ENCODE measurements around the gene SLC29A1.

Gene SLC29A1

DNA sequence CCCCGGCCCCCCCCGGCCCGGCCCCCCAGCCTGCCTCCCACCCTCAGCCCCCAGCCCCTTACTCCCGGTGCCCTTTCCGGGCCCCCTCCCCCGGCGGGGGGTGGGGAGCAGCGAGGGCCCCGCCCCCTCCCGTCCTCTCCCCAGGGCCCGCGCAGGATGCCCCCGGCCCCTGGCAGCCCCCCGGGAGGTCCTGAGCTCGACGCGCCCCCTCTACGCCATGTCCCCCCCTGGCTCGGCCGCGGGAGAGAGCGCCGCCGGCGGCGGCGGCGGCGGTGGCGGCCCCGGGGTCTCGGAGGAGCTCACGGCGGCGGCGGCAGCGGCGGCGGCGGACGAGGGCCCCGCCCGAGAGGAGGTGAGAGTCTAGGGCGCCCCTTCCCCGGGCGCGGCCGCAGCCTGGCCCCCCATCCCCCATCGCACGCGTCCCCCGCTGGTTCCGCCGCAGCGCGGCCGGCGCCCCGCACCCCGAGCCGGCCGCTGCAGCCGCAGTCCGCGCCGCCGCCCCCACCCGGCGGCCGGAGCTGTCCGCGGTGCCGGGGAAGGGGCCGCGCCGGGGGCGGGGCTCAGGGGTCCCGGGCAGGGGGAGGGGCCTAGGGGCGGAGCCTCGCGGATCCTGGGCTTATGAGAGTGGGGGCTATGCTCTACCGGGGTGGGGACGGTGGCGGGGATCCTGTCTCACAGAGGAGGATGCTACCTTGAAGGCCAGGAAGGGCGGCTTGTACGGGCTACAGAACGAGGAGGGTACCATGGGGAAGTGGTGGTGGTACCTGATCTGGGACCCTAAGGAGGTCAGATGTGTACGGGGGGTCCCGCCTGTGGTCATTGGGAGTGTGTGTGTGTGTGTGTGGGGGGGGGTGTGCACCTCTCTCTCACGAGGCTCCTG, 47.4 kb downstream of the SLC29A1 start:
- no peak for DNase-seq

DNA sequence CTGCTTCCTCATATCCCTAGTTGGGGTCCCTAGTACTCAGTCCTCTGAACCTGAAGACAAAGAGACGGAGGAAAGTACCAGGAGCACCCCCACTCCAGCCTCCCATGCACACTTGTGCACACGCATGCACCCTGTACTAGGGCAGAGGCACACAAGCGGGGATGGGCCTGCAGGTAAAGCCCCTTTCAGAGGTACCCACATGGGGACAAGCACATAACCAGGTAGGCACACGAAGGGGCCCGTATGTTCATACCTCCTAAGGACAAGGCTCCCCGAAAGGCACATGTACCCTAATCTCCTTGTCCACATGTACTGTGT, 48.0 kb downstream of the SLC29A1 start:
- DNase-seq = no peak

DNA sequence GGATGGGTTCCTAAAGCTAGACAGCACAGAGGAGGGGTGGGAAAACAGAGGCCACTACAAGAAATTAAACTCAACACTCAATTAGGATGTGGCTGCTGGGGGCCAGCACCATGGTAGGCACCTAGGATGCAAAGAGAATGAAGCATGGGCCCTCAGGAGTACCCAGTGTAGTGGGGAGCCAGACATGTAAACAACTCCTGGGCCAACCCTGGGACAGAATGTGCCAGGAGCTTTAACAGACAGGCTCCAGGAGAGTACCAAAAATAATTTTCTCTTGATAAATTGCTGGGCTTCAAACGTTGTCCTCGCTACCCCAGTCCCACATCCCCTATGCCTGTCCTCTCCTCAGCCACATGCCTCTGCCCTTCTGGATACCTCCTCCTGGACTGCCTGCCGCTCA, 48.5 kb downstream of the SLC29A1 start:
- no peak for DNase-seq

DNA sequence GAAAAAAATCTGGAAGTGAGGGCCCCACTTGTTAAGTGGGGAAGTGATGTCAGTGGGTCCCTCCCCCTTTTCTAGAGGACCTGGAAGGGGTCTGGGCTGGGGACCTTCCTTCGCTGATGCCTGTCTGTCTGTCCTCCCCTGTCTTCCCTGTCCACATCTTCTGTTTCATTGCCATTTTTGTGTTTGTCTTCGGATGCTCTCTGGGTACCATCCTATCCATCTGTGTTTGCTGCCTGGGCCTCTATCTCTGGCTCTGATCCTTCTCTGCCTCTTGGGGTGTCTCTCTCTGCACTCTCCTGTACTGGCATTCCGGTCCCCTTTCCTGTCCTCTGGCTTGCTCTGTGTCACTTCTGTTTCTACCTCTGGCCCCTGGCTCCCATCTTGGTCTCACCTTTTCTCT, 49.1 kb downstream of the SLC29A1 start:
- no peak for DNase-seq

DNA sequence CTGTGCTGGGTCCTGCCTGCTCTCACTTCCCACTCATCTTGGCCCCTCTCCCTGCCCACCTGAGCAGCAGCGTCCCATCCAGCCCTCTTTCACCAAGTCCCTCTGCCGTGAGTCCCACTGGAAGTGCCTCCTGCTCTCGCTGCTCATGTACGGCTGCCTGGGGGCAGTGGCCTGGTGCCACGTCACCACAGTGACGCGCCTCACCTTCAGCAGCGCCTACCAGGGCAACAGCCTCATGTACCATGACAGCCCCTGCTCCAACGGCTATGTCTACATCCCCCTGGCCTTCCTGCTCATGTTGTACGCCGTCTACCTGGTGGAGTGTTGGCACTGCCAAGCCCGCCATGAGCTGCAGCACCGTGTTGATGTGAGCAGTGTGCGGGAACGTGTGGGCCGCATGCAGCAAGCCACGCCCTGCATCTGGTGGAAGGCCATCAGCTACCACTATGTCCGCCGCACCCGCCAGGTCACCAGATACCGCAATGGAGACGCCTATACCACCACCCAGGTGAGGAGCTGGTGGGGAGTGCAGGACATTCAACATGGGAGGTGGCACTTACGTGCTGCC, 49.7 kb downstream of the SLC29A1 start:
- DNase-seq = no peak

DNA sequence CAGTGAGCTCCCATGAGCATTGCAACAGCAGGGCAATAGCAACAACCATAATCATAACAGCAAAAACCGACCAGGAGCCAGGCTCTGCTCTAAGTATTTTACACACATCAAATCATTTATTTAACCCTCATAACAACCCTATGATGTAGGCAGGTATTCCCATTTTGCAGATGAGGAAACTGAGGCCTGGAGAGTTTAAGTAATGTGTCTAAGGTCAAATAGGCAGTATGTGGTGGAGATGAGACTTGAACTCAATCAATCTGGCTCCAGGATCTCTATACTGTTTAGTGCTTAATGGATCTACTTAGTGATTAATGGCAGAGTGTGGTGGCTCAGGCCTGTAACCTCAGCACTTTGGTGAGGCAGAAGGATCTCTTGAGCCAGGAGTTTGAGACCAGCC, 50.2 kb downstream of the SLC29A1 start:
- no peak for DNase-seq

DNA sequence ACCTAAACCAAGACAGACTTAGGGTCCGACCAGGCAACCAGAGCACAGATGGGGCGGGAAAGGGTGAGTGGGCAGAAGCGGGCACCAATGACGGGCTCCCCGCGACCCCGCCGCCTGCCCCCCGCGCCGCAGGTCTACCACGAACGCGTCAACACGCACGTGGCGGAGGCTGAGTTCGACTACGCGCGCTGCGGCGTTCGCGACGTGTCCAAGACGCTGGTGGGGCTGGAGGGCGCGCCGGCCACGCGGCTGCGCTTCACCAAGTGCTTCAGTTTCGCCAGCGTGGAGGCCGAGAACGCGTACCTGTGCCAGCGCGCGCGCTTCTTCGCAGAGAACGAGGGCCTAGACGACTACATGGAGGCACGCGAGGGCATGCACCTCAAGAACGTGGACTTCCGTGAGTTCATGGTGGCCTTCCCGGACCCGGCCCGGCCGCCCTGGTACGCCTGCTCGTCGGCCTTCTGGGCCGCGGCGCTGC, 51.9 kb downstream of the SLC29A1 start:
- DNase-seq = no peak

DNA sequence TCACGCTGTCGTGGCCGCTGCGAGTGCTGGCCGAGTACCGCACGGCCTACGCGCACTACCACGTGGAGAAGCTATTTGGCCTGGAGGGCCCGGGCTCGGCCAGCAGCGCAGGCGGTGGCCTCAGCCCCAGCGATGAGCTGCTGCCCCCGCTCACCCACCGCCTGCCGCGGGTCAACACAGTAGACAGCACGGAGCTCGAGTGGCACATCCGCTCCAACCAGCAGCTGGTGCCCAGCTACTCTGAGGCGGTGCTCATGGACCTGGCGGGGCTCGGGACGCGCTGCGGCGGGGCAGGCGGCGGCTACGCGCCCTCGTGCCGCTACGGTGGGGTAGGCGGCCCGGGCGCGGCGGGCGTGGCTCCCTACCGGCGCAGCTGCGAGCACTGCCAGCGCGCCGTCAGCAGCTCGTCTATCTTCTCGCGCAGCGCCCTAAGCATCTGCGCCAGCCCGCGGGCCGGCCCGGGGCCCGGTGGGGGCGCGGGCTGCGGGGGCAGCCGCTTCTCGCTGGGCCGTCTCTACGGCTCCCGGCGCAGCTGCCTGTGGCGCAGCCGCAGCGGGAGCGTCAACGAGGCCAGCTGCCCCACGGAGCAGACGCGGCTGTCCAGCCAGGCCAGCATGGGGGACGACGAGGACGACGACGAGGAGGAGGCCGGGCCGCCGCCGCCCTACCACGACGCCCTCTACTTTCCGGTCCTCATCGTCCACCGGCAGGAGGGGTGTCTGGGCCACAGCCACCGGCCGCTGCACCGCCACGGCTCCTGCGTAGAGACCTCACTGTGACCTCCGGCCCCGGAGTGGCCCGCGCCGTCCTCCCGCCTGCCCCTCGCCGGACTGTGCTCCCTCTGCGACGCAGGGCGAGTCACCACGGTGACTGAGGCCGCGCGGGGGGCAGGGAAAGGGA, 52.6 kb downstream of the SLC29A1 start:
- no peak for DNase-seq

DNA sequence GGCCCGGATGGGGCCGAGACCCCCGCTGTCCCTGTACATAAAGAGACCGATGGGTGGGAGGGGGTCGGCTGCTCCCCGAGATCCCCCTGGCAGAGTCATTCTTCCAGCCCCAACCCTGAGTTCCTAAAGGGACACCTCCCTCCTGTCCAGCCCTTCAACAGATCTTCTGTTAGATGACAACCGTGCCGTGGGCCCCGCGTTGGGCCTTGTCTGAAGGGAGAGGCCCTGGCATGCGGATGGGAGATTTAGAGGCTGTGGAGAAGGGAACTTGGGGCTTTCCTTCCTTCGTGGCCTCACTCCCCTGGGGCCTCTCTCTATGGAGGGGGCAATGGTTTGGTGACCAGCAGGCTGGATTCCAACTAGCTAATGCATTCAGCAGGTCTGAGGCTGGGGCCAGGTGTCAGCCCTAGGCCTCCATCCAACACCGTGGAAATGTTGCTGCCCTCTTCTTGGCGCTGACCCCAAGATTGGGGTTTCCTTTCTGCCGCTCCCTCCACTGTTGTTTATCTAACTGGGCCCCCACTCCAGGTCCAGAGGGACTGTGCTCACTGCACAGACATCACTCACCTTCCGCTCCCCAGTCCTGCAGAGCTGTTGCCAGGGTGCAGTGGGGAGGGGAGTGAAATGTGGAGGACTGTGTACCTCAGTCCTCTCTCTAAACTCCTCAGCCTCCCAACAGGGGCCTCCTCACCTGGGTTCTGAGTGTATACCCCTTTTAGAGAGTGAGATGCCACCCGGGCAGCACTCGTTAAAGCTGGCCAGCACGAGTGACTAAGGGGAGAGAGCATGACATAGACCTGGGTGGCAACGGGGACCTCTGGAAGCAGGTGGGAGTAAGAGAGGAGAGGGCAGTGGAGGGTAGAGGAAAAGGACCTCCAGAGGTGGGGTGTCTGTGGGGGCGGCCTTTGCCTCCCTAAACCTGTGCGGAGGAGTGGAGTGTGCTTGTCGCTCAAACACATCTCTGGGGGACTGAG, 53.6 kb downstream of the SLC29A1 start:
- DNase-seq = no peak

DNA sequence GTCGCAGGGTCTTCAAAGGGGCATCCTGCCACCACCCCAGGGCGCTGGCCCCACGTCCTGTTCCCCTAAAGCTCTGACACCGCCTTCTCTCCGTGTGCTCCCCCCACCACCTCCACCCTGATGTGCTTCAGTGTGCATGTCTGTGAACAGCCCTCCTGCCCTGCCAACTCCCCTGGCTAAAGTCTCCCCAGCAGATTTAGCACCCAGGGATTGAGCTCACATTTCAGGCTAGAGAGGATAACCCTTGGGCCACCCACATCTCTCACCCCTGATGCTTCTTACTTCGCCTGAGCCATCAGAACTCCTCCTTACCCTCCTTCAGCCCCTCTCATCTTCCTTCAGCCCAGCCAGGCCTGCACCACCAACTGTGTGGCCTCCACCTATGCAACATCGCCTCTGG, 54.4 kb downstream of the SLC29A1 start:
- no peak for DNase-seq

DNA sequence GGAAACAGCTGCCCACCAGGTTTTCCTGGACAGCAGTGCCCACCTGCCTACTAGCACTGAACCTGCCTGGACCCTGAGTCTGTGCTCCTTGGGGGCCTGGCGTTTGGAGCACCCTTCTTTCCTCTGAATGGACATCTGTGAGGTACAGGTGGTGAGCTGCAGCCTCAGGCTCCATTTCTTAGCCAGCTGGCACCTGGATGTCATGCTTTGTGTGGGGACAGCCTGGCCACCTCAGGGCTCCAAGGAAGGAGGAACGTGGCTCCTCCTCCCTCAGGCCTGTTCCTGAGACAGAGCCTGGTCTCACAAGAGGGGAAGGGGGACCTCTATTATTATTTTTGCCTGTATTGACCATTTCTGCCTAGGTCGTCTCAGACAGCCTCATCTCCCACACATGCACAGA, 54.9 kb downstream of the SLC29A1 start:
- no peak for DNase-seq

DNA sequence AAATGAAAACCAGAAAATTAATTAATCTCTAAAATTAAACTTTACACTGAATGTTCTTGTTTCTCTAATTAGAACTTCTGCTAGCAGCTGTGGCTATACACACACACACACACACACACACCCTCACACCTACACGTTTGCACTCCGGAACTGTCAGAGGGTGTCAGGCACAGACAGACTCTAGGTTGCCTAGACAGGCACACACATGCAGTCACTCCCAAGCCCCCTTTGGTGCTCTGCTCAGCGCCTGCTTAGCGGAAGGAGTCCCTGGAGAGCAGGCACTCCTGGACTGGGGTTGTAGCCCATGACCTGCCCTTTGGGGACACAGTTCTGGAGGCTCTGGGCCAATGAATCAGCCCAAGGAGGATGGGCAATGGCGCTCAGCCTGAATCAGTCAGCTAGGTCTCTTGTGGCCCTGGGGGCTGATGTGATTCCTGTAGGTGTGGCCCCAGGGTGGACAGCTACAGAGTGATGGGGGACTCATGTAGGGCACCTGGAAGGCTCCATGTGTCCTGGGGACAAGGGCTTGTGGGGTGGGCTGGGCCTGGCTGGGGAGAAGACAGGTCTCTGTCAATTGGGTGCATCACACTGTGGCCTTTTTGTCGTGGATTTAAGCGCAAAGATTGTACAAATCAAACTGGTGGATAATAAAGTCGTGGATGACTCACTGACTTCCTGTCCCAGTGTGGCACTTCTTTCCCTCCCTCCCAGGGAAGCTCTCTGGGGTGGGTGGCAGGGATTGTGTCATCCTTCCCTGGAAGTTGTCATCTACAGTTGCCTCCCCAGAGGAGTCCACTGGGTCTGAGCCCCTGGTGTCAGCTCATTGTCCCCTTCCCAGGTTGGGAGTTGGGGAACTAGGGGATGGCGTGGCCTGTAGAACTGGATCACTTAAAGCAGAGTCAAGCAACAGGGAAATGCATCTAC, 55.6 kb downstream of the SLC29A1 start:
- no peak for DNase-seq
